H9 (cell line): ENCODE results near the gene TNPO2. TPM values are rescaled to one million over a fixed set of nuclear protein-coding genes. Genes with fewer than 3 reads are reported as not detected.

ENCODE experiments used
- DNase-seq: peaks from one replicate; pipeline ENCODE4 v3.0.0-alpha.2; 2017
- H2AFZ ChIP-seq: one replicate; pipeline ENCODE4 v1.6.1; 2013; ENCODE audit warnings: mild to moderate bottlenecking, low read length, control low read depth, moderate library complexity
- H2AK5ac ChIP-seq: 2 replicates; pipeline ENCODE4 v1.6.1; 2013; ENCODE audit warnings: low read length, control low read depth, mixed read lengths; ENCODE audit not compliant: insufficient read length
- H2BK120ac ChIP-seq: one replicate; pipeline ENCODE4 v1.6.1; 2013; ENCODE audit warnings: low read depth, mild to moderate bottlenecking, low read length, control low read depth, inconsistent platforms; ENCODE audit not compliant: poor library complexity, severe bottlenecking
- H2BK12ac ChIP-seq: 2 replicates; pipeline ENCODE4 v1.6.1; 2013; ENCODE audit warnings: low read length, control low read depth, mixed read lengths, low read depth; ENCODE audit not compliant: insufficient read length
- H2BK15ac ChIP-seq: 2 replicates; pipeline ENCODE4 v1.6.1; 2013; ENCODE audit warnings: low read depth, low read length, control low read depth
- H2BK20ac ChIP-seq: one replicate; pipeline ENCODE4 v1.6.1; 2013; ENCODE audit warnings: low read depth, mild to moderate bottlenecking, low read length, control low read depth, inconsistent platforms; ENCODE audit not compliant: poor library complexity, severe bottlenecking
- H2BK5ac ChIP-seq: 2 replicates; pipeline ENCODE4 v1.6.1; 2013; ENCODE audit warnings: low read length, control low read depth, mixed read lengths; ENCODE audit not compliant: insufficient read length
- H3K14ac ChIP-seq: 2 replicates; pipeline ENCODE4 v1.6.1; 2013; ENCODE audit warnings: low read length, control low read depth; ENCODE audit not compliant: insufficient read depth
- H3K18ac ChIP-seq: 2 replicates; pipeline ENCODE4 v1.6.1; 2013; ENCODE audit warnings: low read depth, mild to moderate bottlenecking, mixed read lengths, low read length, control low read depth; ENCODE audit not compliant: insufficient read length
- H3K23ac ChIP-seq: 2 replicates; pipeline ENCODE4 v1.6.1; 2013; ENCODE audit warnings: low read length, control low read depth, mixed read lengths, low read depth; ENCODE audit not compliant: insufficient read length
- H3K23me2 ChIP-seq: 2 replicates; pipeline ENCODE4 v1.6.1; 2013; ENCODE audit warnings: low read depth, mild to moderate bottlenecking, mixed read lengths, low read length, control low read depth; ENCODE audit not compliant: insufficient read length, poor library complexity, severe bottlenecking
- H3K27ac ChIP-seq: 2 replicates; pipeline ENCODE4 v1.5.1; 2013; ENCODE audit warnings: low read length, control low read depth, mixed read lengths, low read depth; ENCODE audit not compliant: insufficient read length
- H3K27me3 ChIP-seq: 2 replicates; pipeline ENCODE4 v1.6.1; 2013; ENCODE audit warnings: low read length, control low read depth, inconsistent platforms; ENCODE audit not compliant: insufficient read depth
- H3K4ac ChIP-seq: 2 replicates; pipeline ENCODE4 v1.6.1; 2013; ENCODE audit warnings: low read depth, mild to moderate bottlenecking, control low read depth, inconsistent platforms, low read length, moderate library complexity
- H3K4me1 ChIP-seq: 2 replicates; pipeline ENCODE4 v1.6.1; 2013; ENCODE audit warnings: low read length, control low read depth, inconsistent platforms; ENCODE audit not compliant: insufficient read depth
- H3K4me2 ChIP-seq: 2 replicates; pipeline ENCODE4 v1.6.1; 2013; ENCODE audit warnings: low read length, control low read depth, mixed read lengths; ENCODE audit not compliant: insufficient read length, insufficient read depth
- H3K56ac ChIP-seq: 2 replicates; pipeline ENCODE4 v1.6.1; 2013; ENCODE audit warnings: low read depth, mild to moderate bottlenecking, mixed read lengths, low read length, control low read depth; ENCODE audit not compliant: insufficient read length
- H3K79me1 ChIP-seq: 2 replicates; pipeline ENCODE4 v1.6.1; 2013; ENCODE audit warnings: low read depth, mild to moderate bottlenecking, moderate library complexity, low read length, control low read depth, inconsistent platforms; ENCODE audit not compliant: insufficient read depth, poor library complexity, severe bottlenecking
- H3K79me2 ChIP-seq: 2 replicates; pipeline ENCODE4 v1.6.1; 2013; ENCODE audit warnings: low read length, control low read depth, inconsistent platforms; ENCODE audit not compliant: insufficient read depth
- H3K9ac ChIP-seq: 2 replicates; pipeline ENCODE4 v1.6.1; 2013; ENCODE audit warnings: low read length, control low read depth, mixed read lengths; ENCODE audit not compliant: insufficient read length; ENCODE audit errors: extremely low read depth
- H3K9me3 ChIP-seq: one replicate; pipeline ENCODE4 v1.6.1; 2013; ENCODE audit warnings: low read depth, low read length, inconsistent platforms; ENCODE audit not compliant: control insufficient read depth
- H3T11ph ChIP-seq: one replicate; pipeline ENCODE4 v1.6.1; 2013; ENCODE audit warnings: mild to moderate bottlenecking, low read length, control low read depth, inconsistent platforms
- H4K20me1 ChIP-seq: one replicate; pipeline ENCODE4 v1.6.1; 2013; ENCODE audit not compliant: control insufficient read depth, insufficient read length, insufficient read depth
- H4K5ac ChIP-seq: 2 replicates; pipeline ENCODE4 v1.6.1; 2013; ENCODE audit warnings: low read depth, mild to moderate bottlenecking, mixed read lengths, low read length, control low read depth; ENCODE audit not compliant: insufficient read length
- H4K8ac ChIP-seq: replicated peaks from 2 replicates; pipeline ENCODE4 v1.6.1; 2013; ENCODE audit warnings: low read length, control low read depth, mixed read lengths, low read depth; ENCODE audit not compliant: insufficient read length
- H4K91ac ChIP-seq: 2 replicates; pipeline ENCODE4 v1.6.1; 2013; ENCODE audit warnings: low read depth, mild to moderate bottlenecking, moderate library complexity, mixed read lengths, low read length, control low read depth; ENCODE audit not compliant: insufficient read length
- H3K27ac Mint-ChIP-seq, 3 experiments: 2 replicates in 2 of 3; 3 replicates in 1 of 3; pipeline ENCODE4 v1.8.0; 2020 to 2021; ENCODE audit warnings: mixed read lengths in 3 of 3, mild to moderate bottlenecking in 1 of 3, moderate library complexity in 1 of 3
- H3K27me3 Mint-ChIP-seq: 2 replicates; pipeline ENCODE4 v1.8.0; 2021; ENCODE audit warnings: low read depth, mild to moderate bottlenecking, moderate library complexity, mixed read lengths
- H3K36me3 Mint-ChIP-seq, 3 experiments: 2 replicates in 2 of 3; 3 replicates in 1 of 3; pipeline ENCODE4 v1.8.0; 2020 to 2021; ENCODE audit warnings: low read depth in 3 of 3, mixed read lengths in 3 of 3; ENCODE audit not compliant: insufficient read depth in 1 of 3
- H3K4me1 Mint-ChIP-seq, 2 experiments: 2 replicates each; pipeline ENCODE4 v1.8.0; 2020; ENCODE audit warnings: mixed read lengths in 2 of 2
- H3K4me3 Mint-ChIP-seq, 2 experiments: 2 replicates in 1 of 2; 3 replicates in 1 of 2; pipeline ENCODE4 v1.8.0; 2020 to 2021; ENCODE audit warnings: mild to moderate bottlenecking in 2 of 2, mixed read lengths in 2 of 2, moderate library complexity in 1 of 2
- H3K9me3 Mint-ChIP-seq, 2 experiments: 2 replicates in 1 of 2; 3 replicates in 1 of 2; pipeline ENCODE4 v1.8.0; 2020; ENCODE audit warnings: mild to moderate bottlenecking in 2 of 2, mixed read lengths in 2 of 2, moderate library complexity in 1 of 2
- CTCF ChIP-seq: fragments of 200-600 bp; sonication (generic); conservative IDR thresholded peaks from 3 replicates; pipeline ENCODE4 v1.8.0; 2021; ENCODE audit warnings: antibody characterized with exemption, mild to moderate bottlenecking
- WGBS: extraction: QIAGEN DNeasy Blood & Tissue Kit; methylation state at CpG from one replicate; pipeline ENCODE4 v1.1.7; 2013; ENCODE audit warnings: missing lambda C conversion rate, low lambda C conversion rate, mixed read lengths; ENCODE audit not compliant: insufficient read length; ENCODE audit errors: extremely low coverage; 5-methylcytosine and 5-hydroxymethylcytosine counted together
- total RNA-seq: library from RNA; stranded (reverse); gene quantifications from 2 replicates; pipeline ENCODE4 v1.2.1, GENCODE V29; 2021

Gene TNPO2
- total RNA-seq, 1 experiment from 2014 or later, result 159 TPM

- TF ChIP-seq CTCF, result no peak
- Mint-ChIP-seq H3K9me3 (no peaks in the 10 kb centered on the region), H3K4me1 (peaks cover 15 to 18% of the 10 kb centered on the region in 2 experiments), H3K36me3 (peaks cover 40 to 54% (median 41%) of the 10 kb centered on the region in 3 experiments; a peak in 6 of 7 replicates), H3K4me3 (peak overlapping the region; percentile 75 to 97), H3K27ac (peak overlapping the region in 1 of 3 experiments; percentile 76; a peak in 3 of 7 replicates), H3K27me3 (no peaks in the 10 kb centered on the region)
- no peak for DNase-seq
- Histone ChIP-seq H4K5ac (no peak overlapping the region), H3K79me1 (peaks cover 10% of the 10 kb centered on the region), H4K8ac (no peak overlapping the region), H2BK5ac (no peak overlapping the region), H2BK120ac (no peak overlapping the region), H2BK20ac (no peak overlapping the region), H3K9ac (no peak overlapping the region), H3K27me3 (no peaks in the 10 kb centered on the region), H3K14ac (no peak overlapping the region), H2BK12ac (no peak overlapping the region), H2AFZ (no peak overlapping the region), H3K4ac (no peak overlapping the region), H3K79me2 (peaks cover 26% of the 10 kb centered on the region; the same call in 1 of the 2 replicates), H3K18ac (no peak overlapping the region), H3K23ac (no peak overlapping the region), H3K27ac (no peak overlapping the region), H3K56ac (no peak overlapping the region), H4K91ac (no peak overlapping the region), H3T11ph (no peak overlapping the region), H2BK15ac (no peak overlapping the region), H2AK5ac (no peak overlapping the region), H3K9me3 (no peaks in the 10 kb centered on the region), H3K4me2 (peak overlapping the region; percentile 19), H3K4me1 (no peaks in the 10 kb centered on the region), H3K23me2 (peaks cover 22% of the 10 kb centered on the region), H4K20me1 (no peaks in the 10 kb centered on the region)
- no CpG with 5 or more reads among the region's 10 CpGs for WGBS
These were observed 3.4 kb downstream of the TNPO2 start for GRCh38 chr19:12720296-12720695.
